Neuronal stem cell (in vitro differentiated cells): Measurements from ENCODE around the gene KCP.

Source experiments
- DNase-seq: peaks from one replicate; pipeline ENCODE4 v3.0.0-alpha.2; 2013; ENCODE audit warnings: low spot score
- H2AFZ ChIP-seq: one replicate; pipeline ENCODE4 v1.6.1; 2013; ENCODE audit warnings: mild to moderate bottlenecking, low read length, inconsistent platforms
- H2AK5ac ChIP-seq: 2 replicates; pipeline ENCODE4 v1.6.1; 2013; ENCODE audit warnings: low read depth, mild to moderate bottlenecking, inconsistent platforms, low read length, moderate library complexity, mixed read lengths
- H2BK120ac ChIP-seq: 2 replicates; pipeline ENCODE4 v1.6.1; 2013; ENCODE audit warnings: low read depth, mild to moderate bottlenecking, inconsistent platforms, low read length, moderate library complexity, mixed read lengths
- H2BK12ac ChIP-seq: one replicate; pipeline ENCODE4 v1.6.1; 2013; ENCODE audit warnings: low read length, inconsistent platforms
- H2BK15ac ChIP-seq: 2 replicates; pipeline ENCODE4 v1.6.1; 2013; ENCODE audit warnings: mild to moderate bottlenecking, low read length, inconsistent platforms, mixed read lengths
- H2BK5ac ChIP-seq: one replicate; pipeline ENCODE4 v1.6.1; 2013; ENCODE audit warnings: inconsistent platforms, mild to moderate bottlenecking, low read length, moderate library complexity
- H3K14ac ChIP-seq: one replicate; pipeline ENCODE4 v1.6.1; 2013; ENCODE audit warnings: low read length, inconsistent platforms
- H3K18ac ChIP-seq: 2 replicates; pipeline ENCODE4 v1.6.1; 2013; ENCODE audit warnings: low read length, inconsistent platforms
- H3K23ac ChIP-seq: 2 replicates; pipeline ENCODE4 v1.6.1; 2013; ENCODE audit warnings: low read depth, mild to moderate bottlenecking, mixed read lengths, low read length, inconsistent platforms; ENCODE audit not compliant: poor library complexity
- H3K27ac ChIP-seq: replicated peaks from 3 replicates; pipeline ENCODE4 v1.5.1; 2013; ENCODE audit warnings: low read length, inconsistent platforms
- H3K27me3 ChIP-seq, 3 experiments: 2 replicates each; pipeline ENCODE4 v1.6.1; 2013; ENCODE audit warnings: low read length in 3 of 3, mild to moderate bottlenecking in 2 of 3, inconsistent platforms in 1 of 3, low read depth in 1 of 3, mixed read lengths in 1 of 3, moderate library complexity in 1 of 3; ENCODE audit not compliant: control insufficient read depth in 3 of 3, insufficient read depth in 3 of 3
- H3K36me3 ChIP-seq, 2 donors: replicated peaks in 1 of 2; 2 replicates each; pipeline ENCODE4 v1.6.1; 2013; ENCODE audit warnings: low read length in 2 of 2; ENCODE audit not compliant: control insufficient read depth in 2 of 2, insufficient read depth in 2 of 2
- H3K4ac ChIP-seq: 2 replicates; pipeline ENCODE4 v1.6.1; 2013; ENCODE audit warnings: inconsistent platforms, mild to moderate bottlenecking, low read length, moderate library complexity
- H3K4me1 ChIP-seq, 2 donors: 1 replicate in 1 of 2; 2 replicates in 1 of 2; pipeline ENCODE4 v1.6.1; 2013; ENCODE audit warnings: low read length in 2 of 2, low read depth in 1 of 2; ENCODE audit not compliant: control insufficient read depth in 2 of 2, insufficient read depth in 1 of 2
- H3K4me2 ChIP-seq: one replicate; pipeline ENCODE4 v1.6.1; 2013; ENCODE audit warnings: mild to moderate bottlenecking, low read length, inconsistent platforms; ENCODE audit not compliant: insufficient read depth, poor library complexity, severe bottlenecking
- H3K4me3 ChIP-seq, 2 donors: 2 replicates each; pipeline ENCODE4 v1.5.1; 2013; ENCODE audit warnings: low read length in 2 of 2, mild to moderate bottlenecking in 2 of 2, inconsistent platforms in 1 of 2, moderate library complexity in 1 of 2
- H3K79me1 ChIP-seq: one replicate; pipeline ENCODE4 v1.6.1; 2013; ENCODE audit warnings: low read depth, mild to moderate bottlenecking, inconsistent platforms, low read length, moderate library complexity
- H3K9ac ChIP-seq: one replicate; pipeline ENCODE4 v1.6.1; 2013; ENCODE audit warnings: mild to moderate bottlenecking, low read depth, low read length, inconsistent platforms; ENCODE audit not compliant: poor library complexity
- H3K9me3 ChIP-seq, 2 donors: replicated peaks in 1 of 2; 2 replicates each; pipeline versions ENCODE3 to v1.6.1; 2013; ENCODE audit warnings: low read length in 2 of 2, mild to moderate bottlenecking in 2 of 2, inconsistent platforms in 1 of 2, low read depth in 1 of 2, mixed read lengths in 1 of 2, moderate library complexity in 1 of 2; ENCODE audit not compliant: control insufficient read depth in 2 of 2, insufficient read depth in 1 of 2
- H4K8ac ChIP-seq: one replicate; pipeline ENCODE4 v1.6.1; 2013; ENCODE audit warnings: low read depth, mild to moderate bottlenecking, inconsistent platforms, low read length, moderate library complexity
- H4K91ac ChIP-seq: one replicate; pipeline ENCODE4 v1.6.1; 2013; ENCODE audit warnings: low read length, low read depth, mild to moderate bottlenecking, inconsistent platforms; ENCODE audit not compliant: poor library complexity
- WGBS, 2 donors: extraction: QIAGEN DNeasy Blood & Tissue Kit; methylation state at CpG; one replicate each; pipeline ENCODE4 v1.1.7; 2013; ENCODE audit warnings: missing lambda C conversion rate in 2 of 2, mixed read lengths in 1 of 2; ENCODE audit not compliant: insufficient read length in 2 of 2, insufficient replicate concordance in 1 of 2; ENCODE audit errors: extremely low coverage in 2 of 2; 5-methylcytosine and 5-hydroxymethylcytosine counted together

Gene KCP

GRCh38 chr7:128867842-128868623 lies 42.5 kb downstream of the KCP start:
- Histone ChIP-seq H3K18ac (no peak overlapping the region), H3K9ac (no peak overlapping the region), H4K8ac (no peak overlapping the region), H2AFZ (no peak overlapping the region), H3K27ac (no peak overlapping the region), H3K4me2 (no peak overlapping the region), H2AK5ac (no peak overlapping the region), H2BK15ac (no peak overlapping the region), H3K79me1 (no peaks in the 10 kb centered on the region), H3K14ac (no peak overlapping the region), H3K4me3 (no peak overlapping the region), H4K91ac (no peak overlapping the region), H3K23ac (peak overlapping the region; percentile 37), H2BK5ac (no peak overlapping the region), H2BK120ac (no peak overlapping the region), H3K4ac (no peak overlapping the region), H3K36me3 (peaks cover 14 to 15% of the 10 kb centered on the region in 2 donors), H2BK12ac (no peak overlapping the region), H3K9me3 (no peaks in the 10 kb centered on the region), H3K4me1 (peaks cover 3 to 14% of the 10 kb centered on the region in 2 donors), H3K27me3 (peaks cover 0 to 40% (median 26%) of the 10 kb centered on the region in 3 experiments)
- no CpG with 5 or more reads among the region's 11 CpGs for WGBS, 2 donors
- DNase-seq: no peak

- Histone ChIP-seq H4K8ac (no peak overlapping the region), H3K14ac (no peak overlapping the region), H3K4ac (no peak overlapping the region), H3K36me3 (peaks cover 14 to 15% of the 10 kb centered on the region in 2 donors), H2BK12ac (no peak overlapping the region), H3K4me1 (peaks cover 3 to 14% of the 10 kb centered on the region in 2 donors), H2BK120ac (no peak overlapping the region), H3K27me3 (peaks cover 0 to 40% (median 23%) of the 10 kb centered on the region in 3 experiments), H2BK5ac (no peak overlapping the region), H3K9ac (no peak overlapping the region), H2AFZ (no peak overlapping the region), H3K79me1 (no peaks in the 10 kb centered on the region), H3K27ac (no peak overlapping the region), H4K91ac (no peak overlapping the region), H3K4me3 (no peak overlapping the region), H3K9me3 (no peaks in the 10 kb centered on the region), H2AK5ac (no peak overlapping the region), H3K18ac (no peak overlapping the region), H3K4me2 (no peak overlapping the region), H3K23ac (no peak overlapping the region), H2BK15ac (no peak overlapping the region)
- no peak for DNase-seq
- WGBS, 2 donors: no CpG with 5 or more reads among the region's 4 CpGs
Measured at GRCh38 chr7:128867241-128867640, 43.3 kb downstream of the KCP start.

- H3K4ac ChIP-seq: no peak overlapping the region
- H4K8ac ChIP-seq: no peak overlapping the region
- H3K4me2 ChIP-seq: no peak overlapping the region
- H3K27me3 ChIP-seq: peaks cover 0 to 38% (median 14%) of the 10 kb centered on the region in 3 experiments
- no peak overlapping the region for H2BK15ac ChIP-seq
- H3K14ac ChIP-seq: no peak overlapping the region
- no peaks in the 10 kb centered on the region for H3K9me3 ChIP-seq
- H3K79me1 ChIP-seq: no peaks in the 10 kb centered on the region
- H2AK5ac ChIP-seq: no peak overlapping the region
- no peak overlapping the region for H2BK120ac ChIP-seq
- no peak overlapping the region for H3K4me3 ChIP-seq
- peak overlapping the region; percentile 81 for H3K23ac ChIP-seq
- no peak overlapping the region for H3K18ac ChIP-seq
- peaks cover 14 to 15% of the 10 kb centered on the region in 2 donors for H3K36me3 ChIP-seq
- no CpG with 5 or more reads among the region's 27 CpGs for WGBS, 2 donors
- H3K4me1 ChIP-seq: peaks cover 3 to 16% of the 10 kb centered on the region in 2 donors
- no peak overlapping the region for H4K91ac ChIP-seq
- no peak overlapping the region for H3K9ac ChIP-seq
- H3K27ac ChIP-seq: no peak overlapping the region
- no peak for DNase-seq
- no peak overlapping the region for H2BK5ac ChIP-seq
- no peak overlapping the region for H2AFZ ChIP-seq
- no peak overlapping the region for H2BK12ac ChIP-seq
Measured at GRCh38 chr7:128865996-128866877, 44.3 kb downstream of the KCP start.

GRCh38 chr7:128865303-128865702 lies 45.2 kb downstream of the KCP start:
- Histone ChIP-seq H3K4me2 (no peak overlapping the region), H3K18ac (no peak overlapping the region), H4K8ac (no peak overlapping the region), H3K4ac (no peak overlapping the region), H3K9ac (no peak overlapping the region), H3K27me3 (peaks cover 0 to 30% (median 5%) of the 10 kb centered on the region in 3 experiments), H2BK12ac (no peak overlapping the region), H2BK5ac (no peak overlapping the region), H3K27ac (no peak overlapping the region), H3K9me3 (no peaks in the 10 kb centered on the region), H3K14ac (no peak overlapping the region), H2BK15ac (no peak overlapping the region), H3K79me1 (no peaks in the 10 kb centered on the region), H3K4me3 (no peak overlapping the region), H2AFZ (no peak overlapping the region), H3K36me3 (peaks cover 14 to 15% of the 10 kb centered on the region in 2 donors), H2AK5ac (no peak overlapping the region), H4K91ac (no peak overlapping the region), H2BK120ac (no peak overlapping the region), H3K23ac (no peak overlapping the region), H3K4me1 (peaks cover 3 to 16% of the 10 kb centered on the region in 2 donors)
- no peak for DNase-seq
- WGBS, 2 donors: no CpG with 5 or more reads among the region's 12 CpGs
